Gastrocnemius medialis (tissue), 4 donors: Measurements from ENCODE around the gene CMTM7.

Experiments used
- CTCF ChIP-seq, 5 experiments: fragments of 450-650 bp in 3 of 5; fragments of 200-600 bp in 2 of 5; sonication (generic) in 2 of 5; IDR thresholded peaks in 4 of 5; conservative IDR thresholded peaks in 1 of 5; 1 replicate in 4 of 5; 2 replicates in 1 of 5; pipeline ENCODE4 v1.5.1; 2016 to 2019; ENCODE audit warnings: antibody characterized with exemption in 5 of 5, mild to moderate bottlenecking in 3 of 5, moderate library complexity in 3 of 5
- POLR2A ChIP-seq, 2 donors: fragments of 450-650 bp; IDR thresholded peaks; one replicate each; pipeline ENCODE4 v1.6.1; 2017; ENCODE audit warnings: antibody characterized with exemption in 2 of 2, mild to moderate bottlenecking in 2 of 2, moderate library complexity in 2 of 2

DNA sequence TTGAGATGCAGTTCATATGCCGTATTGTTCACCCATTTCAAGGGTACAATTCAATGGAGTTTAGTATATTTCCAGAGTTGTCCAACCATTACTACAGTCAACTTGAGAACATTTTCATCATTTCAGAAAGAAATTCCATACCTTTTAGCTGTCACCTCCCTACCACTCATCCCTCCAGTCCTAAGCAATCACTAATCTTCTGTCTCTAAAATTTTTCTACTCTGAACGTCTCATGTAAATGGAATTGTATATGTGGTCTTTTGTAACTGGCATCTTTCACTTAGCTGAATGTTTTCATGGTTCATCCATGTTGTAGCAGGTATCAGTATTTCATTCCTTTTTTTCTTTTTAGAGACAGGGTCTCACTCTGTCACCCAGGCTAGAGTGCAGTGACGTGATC lies 51.1 kb downstream of the CMTM7 start:
- TF ChIP-seq CTCF (IDR thresholded peaks at IDR 0.05 in 4 of 5, conservative IDR thresholded peaks at IDR 0.05 in 1 of 5), result no peak
- TF ChIP-seq POLR2A (IDR thresholded peaks at IDR 0.05), result no peak
